GM19099 (cell line): Measurements from ENCODE around the gene ELMO1.

Experiments used
- POLR2A ChIP-seq: IDR thresholded peaks from 3 replicates; pipeline ENCODE4 v1.6.1; 2011; ENCODE audit warnings: low read depth; ENCODE audit not compliant: insufficient read length; ENCODE audit errors: extremely low read depth

Gene ELMO1

GRCh38 chr7:36937754-36938563 lies 510.7 kb downstream of the ELMO1 start:
- TF ChIP-seq POLR2A = no peak

GRCh38 chr7:36931892-36932291 lies 516.8 kb downstream of the ELMO1 start:
- no peak for TF ChIP-seq POLR2A

DNA sequence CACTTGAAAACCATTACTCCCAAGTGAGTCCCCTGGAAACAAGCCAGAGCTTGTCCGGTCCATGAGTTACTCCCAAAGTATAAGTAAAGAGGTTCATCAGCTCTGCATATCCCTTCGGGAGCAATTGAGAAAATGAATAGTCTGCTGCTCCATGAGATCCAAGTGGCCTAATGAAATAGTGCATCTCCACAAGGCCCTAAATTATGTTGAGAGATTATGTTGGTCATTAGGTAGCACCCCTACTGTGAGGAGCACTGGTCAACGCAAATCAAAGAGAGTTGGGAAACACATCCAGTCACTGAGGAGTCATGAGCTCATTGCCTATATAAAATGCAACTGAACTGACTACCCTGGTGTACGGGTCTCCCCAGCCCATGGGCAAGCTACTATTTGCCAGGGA lies 518.9 kb downstream of the ELMO1 start:
- TF ChIP-seq POLR2A = no peak

DNA sequence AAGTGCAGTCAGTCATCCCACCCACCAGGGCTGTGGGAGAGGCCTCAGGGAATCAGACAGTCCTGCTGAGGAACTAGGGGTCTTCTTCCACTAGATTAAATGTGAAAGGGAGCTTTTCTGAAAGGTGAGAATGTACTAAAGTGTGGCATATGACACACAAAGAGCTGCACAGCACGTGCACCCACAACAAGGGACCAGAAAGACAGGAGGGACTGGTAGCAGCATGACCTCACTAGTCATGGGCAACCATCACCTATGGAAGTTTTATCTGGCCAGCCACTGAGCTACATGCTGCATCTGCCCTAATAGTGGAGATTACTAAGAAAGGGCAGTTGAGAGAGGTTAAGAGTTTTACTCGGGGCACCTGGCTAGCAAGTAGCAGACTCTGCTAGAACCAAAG lies 519.9 kb downstream of the ELMO1 start:
- no peak for TF ChIP-seq POLR2A

DNA sequence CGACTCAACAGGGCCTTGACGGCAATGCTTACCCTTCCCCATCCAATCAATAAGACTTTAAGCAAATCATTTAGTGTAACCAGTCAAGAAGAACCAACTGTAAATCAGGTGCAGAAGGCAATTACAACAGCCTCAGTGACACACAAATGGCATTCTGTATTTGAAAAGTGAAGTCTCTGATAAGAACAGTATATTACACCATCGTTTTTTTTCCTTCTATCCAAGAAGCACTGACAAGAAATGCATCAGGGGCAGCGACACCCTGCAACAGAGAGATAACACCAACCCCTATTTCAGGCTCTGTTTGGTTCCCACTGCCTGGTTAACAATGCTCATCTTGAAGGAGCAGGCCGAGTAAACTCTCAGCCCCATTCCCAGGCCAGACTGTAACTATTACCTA lies 520.4 kb downstream of the ELMO1 start:
- no peak for TF ChIP-seq POLR2A

DNA sequence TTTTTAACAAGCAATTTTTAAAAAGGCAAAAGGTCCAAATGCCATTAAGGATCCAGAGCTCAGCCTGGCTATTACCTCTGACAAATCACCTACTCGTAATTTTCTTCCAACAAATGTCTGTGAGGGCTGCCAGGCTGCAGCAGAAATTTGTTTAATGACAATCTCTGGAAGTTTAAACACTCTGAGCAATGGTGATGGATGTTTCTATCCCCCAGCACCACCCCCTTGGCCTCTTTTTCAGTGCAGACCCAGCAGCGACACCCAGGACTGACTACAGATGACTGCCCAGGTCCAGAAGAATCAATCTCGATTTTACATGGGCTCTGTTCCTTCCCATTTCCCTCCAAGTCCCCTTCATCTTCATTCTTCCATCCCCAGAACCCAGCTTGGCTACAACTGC lies 523.0 kb downstream of the ELMO1 start:
- no peak for TF ChIP-seq POLR2A

GRCh38 chr7:36925207-36925606 lies 523.5 kb downstream of the ELMO1 start:
- TF ChIP-seq POLR2A = no peak

GRCh38 chr7:36923943-36924436 lies 524.7 kb downstream of the ELMO1 start:
- no peak for TF ChIP-seq POLR2A

GRCh38 chr7:36923185-36923584 lies 525.5 kb downstream of the ELMO1 start:
- no peak for TF ChIP-seq POLR2A

- no peak for TF ChIP-seq POLR2A
These were observed 528.2 kb downstream of the ELMO1 start for GRCh38 chr7:36920433-36920832.

GRCh38 chr7:36919738-36920137 lies 528.9 kb downstream of the ELMO1 start:
- TF ChIP-seq POLR2A = no peak

- TF ChIP-seq POLR2A = no peak
These were observed 530.1 kb downstream of the ELMO1 start for GRCh38 chr7:36918591-36918990.

DNA sequence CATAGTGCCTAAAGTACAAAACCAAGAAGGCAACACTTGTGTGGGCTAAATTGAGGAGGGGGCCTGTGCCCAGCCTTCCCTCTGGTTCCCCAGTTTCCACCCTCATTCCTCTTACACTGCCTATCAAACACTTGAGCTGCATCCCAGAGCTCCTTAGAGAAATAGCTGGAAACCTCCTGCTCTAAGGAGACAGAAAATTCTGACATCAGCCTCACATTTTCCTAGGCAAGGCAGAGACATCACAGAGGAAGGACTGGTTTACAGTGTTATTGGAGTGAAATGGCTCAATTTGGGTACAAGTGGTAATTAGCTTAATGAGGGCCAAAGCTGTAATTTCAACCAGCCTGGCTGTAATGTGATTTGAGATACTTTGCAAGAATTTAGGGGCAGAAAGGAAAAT lies 532.0 kb downstream of the ELMO1 start:
- no peak for TF ChIP-seq POLR2A

DNA sequence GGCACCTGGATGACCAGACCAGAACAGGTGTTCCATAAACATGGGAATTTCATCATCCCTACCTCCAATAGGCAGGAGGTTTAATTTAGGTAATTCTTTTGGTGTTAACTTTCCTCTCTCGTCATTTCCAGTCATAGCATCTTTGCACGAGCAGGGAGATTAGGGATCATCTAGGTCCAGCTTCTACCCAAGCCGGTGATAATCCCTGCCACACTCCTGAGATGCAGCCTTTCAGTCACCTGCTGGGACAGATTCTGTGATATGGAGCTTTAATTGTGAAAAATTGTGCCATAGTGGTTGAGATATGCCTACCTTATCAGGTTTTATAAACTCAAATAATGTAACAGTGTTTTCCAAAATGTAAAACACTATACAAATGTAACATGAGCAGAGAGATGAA lies 532.5 kb downstream of the ELMO1 start:
- TF ChIP-seq POLR2A = no peak

- no peak for TF ChIP-seq POLR2A
These were observed 536.9 kb downstream of the ELMO1 start for GRCh38 chr7:36911788-36912187.

DNA sequence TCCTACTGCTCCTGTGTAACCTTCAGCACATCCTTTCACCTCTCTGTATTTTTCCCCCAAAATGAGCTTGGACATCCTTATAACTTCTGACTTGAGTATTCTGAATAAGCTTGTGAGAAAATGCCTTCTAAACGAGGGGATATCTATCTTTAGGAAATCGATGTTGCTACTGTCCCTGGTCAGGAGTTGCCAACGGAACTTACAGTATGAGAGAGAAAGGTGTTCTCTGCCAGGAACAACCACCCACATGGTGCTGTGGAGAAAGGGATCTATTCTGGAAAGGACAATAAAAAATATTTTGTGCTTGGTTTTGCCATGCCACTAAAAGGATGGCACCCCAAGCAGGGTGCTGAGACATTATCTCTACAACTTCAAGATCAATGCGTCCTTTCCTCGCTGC lies 537.8 kb downstream of the ELMO1 start:
- TF ChIP-seq POLR2A = no peak

GRCh38 chr7:36910401-36910800 lies 538.3 kb downstream of the ELMO1 start:
- TF ChIP-seq POLR2A = no peak

- TF ChIP-seq POLR2A = no peak
These were observed 541.6 kb downstream of the ELMO1 start for GRCh38 chr7:36906956-36907635.
